H1 (cell line): Measurements from ENCODE around the gene HOXA10. TPM values are rescaled to one million over a fixed set of nuclear protein-coding genes. Genes with fewer than 3 reads are reported as not detected.

Experiments
- CTCF ChIA-PET: fragments of 300-600 bp; sonication (Branson Sonifier 250); formaldehyde crosslinking; loops from one replicate; lab custom pipeline; 2021; ENCODE audit not compliant: partially characterized antibody; lab: Charles Lee
- POLR2A ChIA-PET: fragments of 300-600 bp; sonication (Branson Sonifier 250); formaldehyde crosslinking; loops from one replicate; lab custom pipeline; 2021; ENCODE audit warnings: inconsistent platforms; ENCODE audit not compliant: partially characterized antibody; lab: Charles Lee
- DNase-seq, 2 experiments: peaks; one replicate each; pipeline versions ENCODE4 v3.0.0 to v3.0.0-alpha.2; 2010 to 2022; ENCODE audit warnings: low spot score in 2 of 2, low read depth in 1 of 2, mixed read lengths in 1 of 2
- FAIRE-seq: peaks from 2 replicates; lab custom pipeline; 2011; peaks lifted over from hg19 to GRCh38; lab: Jason Lieb, UNC
- H2AFZ ChIP-seq: 2 replicates; pipeline ENCODE4 v1.8.1; 2012; ENCODE audit warnings: low read length, inconsistent platforms
- H2AK5ac ChIP-seq: 2 replicates; pipeline ENCODE4 v1.6.1; 2013; ENCODE audit warnings: low read depth, low read length
- H2BK120ac ChIP-seq: replicated peaks from 2 replicates; pipeline ENCODE3; 2013; ENCODE audit warnings: low read depth, low read length, inconsistent platforms
- H2BK12ac ChIP-seq: 2 replicates; pipeline ENCODE4 v1.6.1; 2013; ENCODE audit warnings: low read depth, low read length
- H2BK15ac ChIP-seq: 2 replicates; pipeline ENCODE4 v1.6.1; 2013; ENCODE audit warnings: low read length
- H2BK20ac ChIP-seq: 2 replicates; pipeline ENCODE4 v1.6.1; 2013; ENCODE audit warnings: low read length
- H2BK5ac ChIP-seq: 2 replicates; pipeline ENCODE4 v1.6.1; 2013; ENCODE audit warnings: low read depth, low read length
- H3K14ac ChIP-seq: 2 replicates; pipeline ENCODE4 v1.6.1; 2013; ENCODE audit warnings: inconsistent platforms; ENCODE audit not compliant: insufficient read length
- H3K18ac ChIP-seq: 2 replicates; pipeline ENCODE4 v1.6.1; 2013; ENCODE audit warnings: low read length; ENCODE audit errors: extremely low read depth
- H3K23ac ChIP-seq: 2 replicates; pipeline ENCODE4 v1.6.1; 2013; ENCODE audit warnings: inconsistent platforms; ENCODE audit not compliant: insufficient read length
- H3K23me2 ChIP-seq: 2 replicates; pipeline ENCODE4 v1.6.1; 2013; ENCODE audit warnings: low read depth, low read length
- H3K27ac ChIP-seq: 2 replicates; pipeline ENCODE4 v1.6.1; 2011; ENCODE audit warnings: low read depth, low read length, inconsistent platforms
- H3K27me3 ChIP-seq, 4 experiments: replicated peaks in 1 of 4; 1 replicate in 1 of 4; 2 replicates in 3 of 4; pipeline versions ENCODE4 v1.6.1 to v1.8.1; 2011 to 2013; ENCODE audit warnings: low read length in 3 of 4, mild to moderate bottlenecking in 3 of 4, inconsistent platforms in 2 of 4, mixed read lengths in 2 of 4, moderate library complexity in 1 of 4; ENCODE audit not compliant: control insufficient read depth in 3 of 4, insufficient read depth in 3 of 4; ENCODE audit errors: extremely low read depth in 1 of 4
- H3K36me3 ChIP-seq, 4 experiments: 2 replicates each; pipeline versions ENCODE4 v1.6.1 to v1.8.1; 2011 to 2013; ENCODE audit warnings: mild to moderate bottlenecking in 4 of 4, low read length in 3 of 4, moderate library complexity in 2 of 4, control low read depth in 1 of 4, inconsistent platforms in 1 of 4; ENCODE audit not compliant: insufficient read depth in 4 of 4, control insufficient read depth in 2 of 4
- H3K4ac ChIP-seq: replicated peaks from 2 replicates; pipeline ENCODE3; 2013; ENCODE audit warnings: low read length, low read depth, mixed read lengths, inconsistent platforms; ENCODE audit not compliant: insufficient read length
- H3K4me1 ChIP-seq, 4 experiments: replicated peaks in 1 of 4; 1 replicate in 1 of 4; 2 replicates in 3 of 4; pipeline versions ENCODE4 v1.6.1 to v1.8.1; 2011 to 2013; ENCODE audit warnings: low read length in 3 of 4, inconsistent platforms in 2 of 4, mixed read lengths in 1 of 4; ENCODE audit not compliant: insufficient read depth in 4 of 4, control insufficient read depth in 3 of 4
- H3K4me2 ChIP-seq, 2 experiments: 2 replicates each; pipeline versions ENCODE4 v1.6.1 to v1.8.1; 2011 to 2013; ENCODE audit warnings: low read depth in 2 of 2, low read length in 2 of 2, control low read depth in 1 of 2, inconsistent platforms in 1 of 2, mild to moderate bottlenecking in 1 of 2; ENCODE audit not compliant: insufficient read depth in 1 of 2
- H3K4me3 ChIP-seq, 4 experiments: fragments of 200-600, 300-600 bp in 1 of 4; sonication (generic), shearing (Covaris generic), sonication (Bioruptor Twin) in 1 of 4; 2 replicates each; pipeline versions ENCODE4 v1.5.1 to v1.8.1; 2011 to 2016; ENCODE audit warnings: low read length in 4 of 4, low read depth in 3 of 4, control low read depth in 2 of 4, inconsistent platforms in 2 of 4, mild to moderate bottlenecking in 2 of 4, mixed read lengths in 1 of 4, moderate library complexity in 1 of 4; ENCODE audit not compliant: insufficient read depth in 2 of 4; ENCODE audit errors: extremely low read depth in 1 of 4
- H3K56ac ChIP-seq: replicated peaks from 2 replicates; pipeline ENCODE3; 2013; ENCODE audit warnings: low read depth, mild to moderate bottlenecking, mixed read lengths, low read length, inconsistent platforms; ENCODE audit not compliant: insufficient read length
- H3K79me1 ChIP-seq: 2 replicates; pipeline ENCODE4 v1.6.1; 2013; ENCODE audit warnings: low read depth, low read length, control low read depth
- H3K79me2 ChIP-seq, 2 experiments: 2 replicates each; pipeline versions ENCODE4 v1.6.1 to v1.8.1; 2012 to 2013; ENCODE audit warnings: low read length in 2 of 2, mild to moderate bottlenecking in 2 of 2, inconsistent platforms in 1 of 2; ENCODE audit not compliant: insufficient read depth in 2 of 2, control insufficient read depth in 1 of 2
- H3K9ac ChIP-seq, 4 experiments: replicated peaks in 1 of 4; 1 replicate in 1 of 4; 2 replicates in 3 of 4; pipeline versions ENCODE4 v1.6.1 to v1.8.1; 2011 to 2013; ENCODE audit warnings: low read depth in 3 of 4, low read length in 3 of 4, control low read depth in 2 of 4, mild to moderate bottlenecking in 2 of 4, moderate library complexity in 2 of 4, inconsistent platforms in 1 of 4; ENCODE audit errors: extremely low read depth in 1 of 4
- H3K9me3 ChIP-seq, 2 experiments: 2 replicates each; pipeline versions ENCODE4 v1.6.1 to v1.8.1; 2012 to 2013; ENCODE audit warnings: mild to moderate bottlenecking in 2 of 2, moderate library complexity in 2 of 2, control low read depth in 1 of 2, inconsistent platforms in 1 of 2, low read depth in 1 of 2, low read length in 1 of 2, mixed read lengths in 1 of 2; ENCODE audit not compliant: insufficient read depth in 2 of 2
- H4K20me1 ChIP-seq, 2 experiments: replicated peaks in 1 of 2; 2 replicates each; pipeline versions ENCODE3 to v1.8.1; 2011 to 2013; ENCODE audit warnings: inconsistent platforms in 2 of 2, low read length in 2 of 2, mild to moderate bottlenecking in 1 of 2; ENCODE audit not compliant: insufficient read depth in 2 of 2, control insufficient read depth in 1 of 2
- H4K5ac ChIP-seq: 2 replicates; pipeline ENCODE4 v1.6.1; 2013; ENCODE audit warnings: low read length, low read depth, mixed read lengths, inconsistent platforms; ENCODE audit not compliant: insufficient read length
- H4K8ac ChIP-seq: 2 replicates; pipeline ENCODE4 v1.8.0; 2013; ENCODE audit warnings: mild to moderate bottlenecking, moderate library complexity, low read length, inconsistent platforms; ENCODE audit not compliant: insufficient read depth; ENCODE audit errors: extremely low read depth
- H4K91ac ChIP-seq: replicated peaks from 2 replicates; pipeline ENCODE3; 2013; ENCODE audit warnings: low read length, mixed read lengths, inconsistent platforms; ENCODE audit not compliant: insufficient read length
- BCL11A ChIP-seq, 2 experiments: IDR thresholded peaks; one replicate each; pipeline ENCODE4 v1.6.1; 2011; ENCODE audit warnings: low read depth in 2 of 2, low read length in 2 of 2, mild to moderate bottlenecking in 2 of 2
- CHD1 ChIP-seq: IDR thresholded peaks from 2 replicates; pipeline ENCODE4 v1.6.1; 2012; ENCODE audit warnings: low read depth, low read length, improper control_type of control experiment
- EZH2 ChIP-seq: fragments of 200-600 bp; sonication (generic); IDR thresholded peaks from 2 replicates; pipeline ENCODE4 v1.7.1; 2012; ENCODE audit warnings: low read depth, mild to moderate bottlenecking, moderate library complexity, low read length, inconsistent platforms; ENCODE audit not compliant: severe bottlenecking
- FOSL1 ChIP-seq: IDR thresholded peaks from 2 replicates; pipeline ENCODE4 v1.6.1; 2011; ENCODE audit warnings: mild to moderate bottlenecking, low read depth, low read length, moderate library complexity; ENCODE audit not compliant: insufficient read depth
- GABPA ChIP-seq: IDR thresholded peaks from 2 replicates; pipeline ENCODE4 v1.6.1; 2011; ENCODE audit warnings: mild to moderate bottlenecking, low read length, moderate library complexity, borderline replicate concordance; ENCODE audit not compliant: insufficient read depth
- RNF2 ChIP-seq: fragments of 200-900, 300-1000 bp; sonication (generic); IDR thresholded peaks from 2 replicates; pipeline ENCODE4 v1.7.1; 2016; ENCODE audit warnings: borderline replicate concordance, low read depth, mild to moderate bottlenecking, antibody characterized with exemption, low read length; ENCODE audit not compliant: poor library complexity, severe bottlenecking; ENCODE audit errors: missing control alignments
- SUZ12 ChIP-seq: fragments of 200-600 bp; sonication (generic); IDR thresholded peaks from 2 replicates; pipeline ENCODE4 v1.6.1; 2012; ENCODE audit warnings: mild to moderate bottlenecking, inconsistent platforms, low read length, moderate library complexity, mixed read lengths
- ZNF274 ChIP-seq: IDR thresholded peaks from 2 replicates; pipeline ENCODE4 v1.7.0; 2012; ENCODE audit warnings: low read length, borderline replicate concordance; ENCODE audit errors: extremely low read depth
- WGBS, 2 experiments: shearing (Covaris generic) in 1 of 2; methylation state at CpG; one replicate each; pipeline versions ENCODE4 v1.1.6 to v1.1.7; 2013 to 2015; ENCODE audit warnings: low lambda C conversion rate in 2 of 2, mixed read lengths in 2 of 2, inconsistent platforms in 1 of 2, low coverage in 1 of 2, missing lambda C conversion rate in 1 of 2; ENCODE audit not compliant: insufficient replicate concordance in 2 of 2, insufficient coverage in 1 of 2, insufficient read length in 1 of 2; ENCODE audit errors: extremely low coverage in 1 of 2, missing lambda C conversion rate in 1 of 2; 5-methylcytosine and 5-hydroxymethylcytosine counted together
- polyA plus RNA-seq, 7 experiments: library from polyadenylated mRNA; depleted of rRNA in 3 of 7; stranded (reverse) in 5 of 7; unstranded in 2 of 7; fragments of >200 nt in 5 of 7; fragments of 200-250 nt in 2 of 7; gene quantifications; 1 replicate in 5 of 7; 2 replicates in 1 of 7; 4 replicates in 1 of 7; pipeline versions ENCODE4 v1.2.1 to v1.2.3, GENCODE V29; 2011 to 2013; ENCODE audit warnings: missing spikeins in 2 of 7, mixed read lengths in 2 of 7
- total RNA-seq: library from RNA; stranded (reverse); fragmentation: NEBNext Ultra II Directional; extraction: Animal tissue kit (Norgen Biotek cat#: 25700); gene quantifications from 2 replicates; pipeline ENCODE4 v1.2.1, GENCODE V29; 2021

The HOXA10 gene
- total and polyA plus RNA-seq, 2 of the 8 experiments (the other 6 are each of a cell fraction or from before 2014, with no cell fraction given): not detected

- Histone ChIP-seq H3K4me2 (no peak overlapping the region), H2BK15ac (peak overlapping the region; percentile 16; the same call in 1 of the 2 replicates), H3K23me2 (no peaks in the 10 kb centered on the region; the same call in 1 of the 2 replicates), H3K4ac (no peak overlapping the region), H4K8ac (no peak overlapping the region), H2AK5ac (no peak overlapping the region), H2BK5ac (no peak overlapping the region), H3K79me2 (no peaks in the 10 kb centered on the region), H3K18ac (no peak overlapping the region), H3K23ac (no peak overlapping the region), H3K9ac (no peak overlapping the region), H3K9me3 (no peaks in the 10 kb centered on the region; a peak in 1 of 4 replicates), H3K4me3 (no peak overlapping the region), H3K27ac (no peak overlapping the region), H3K14ac (no peak overlapping the region), H2BK20ac (no peak overlapping the region), H4K91ac (no peak overlapping the region), H3K4me1 (peaks cover 0 to 8% (median 4%) of the 10 kb centered on the region in 4 experiments; a peak in 6 of 7 replicates), H2BK12ac (no peak overlapping the region), H3K36me3 (peaks cover 0 to 16% (median 0%) of the 10 kb centered on the region in 4 experiments; a peak in 1 of 8 replicates), H4K20me1 (peaks cover 33 to 49% of the 10 kb centered on the region in 2 experiments), H2AFZ (no peak overlapping the region), H3K79me1 (no peaks in the 10 kb centered on the region; the same call in 1 of the 2 replicates), H2BK120ac (no peak overlapping the region), H4K5ac (no peak overlapping the region), H3K56ac (no peak overlapping the region), H3K27me3 (peaks cover 97 to 100% (median 100%) of the 10 kb centered on the region in 4 experiments)
- FAIRE-seq: no peak
- DNase-seq: peak in 1 of 2 experiments; percentile 42
- TF ChIP-seq ZNF274 (no peak), FOSL1 (no peak), SUZ12 (peak; percentile 81), GABPA (no peak), CHD1 (no peak), BCL11A (IDR thresholded peaks at IDR 0.05; ENCODE audit: low read depth in 2 of 2, low read length in 2 of 2) (no peak), RNF2 (peak; percentile 74), EZH2 (peak; percentile 8)
- ChIA-PET CTCF (interaction anchor here (0.9 to 2.1 kb wide), 6 partner anchors 10 to 47 kb away, joined by 3 to 6 read pairs (median 4); partner anchors contain the start of gene HOXA11), POLR2A (no interaction called here)
- WGBS, 2 experiments: 39% methylated on average over 10 of the region's 10 CpGs; no CpG with 5 or more reads in 1 of the 2 experiments
Measured at GRCh38 chr7:27203365-27203953, 29.3 kb upstream of the HOXA10 start.
